Measurements from ENCODE around the gene KRABD2.

The KRABD2 gene

DNA sequence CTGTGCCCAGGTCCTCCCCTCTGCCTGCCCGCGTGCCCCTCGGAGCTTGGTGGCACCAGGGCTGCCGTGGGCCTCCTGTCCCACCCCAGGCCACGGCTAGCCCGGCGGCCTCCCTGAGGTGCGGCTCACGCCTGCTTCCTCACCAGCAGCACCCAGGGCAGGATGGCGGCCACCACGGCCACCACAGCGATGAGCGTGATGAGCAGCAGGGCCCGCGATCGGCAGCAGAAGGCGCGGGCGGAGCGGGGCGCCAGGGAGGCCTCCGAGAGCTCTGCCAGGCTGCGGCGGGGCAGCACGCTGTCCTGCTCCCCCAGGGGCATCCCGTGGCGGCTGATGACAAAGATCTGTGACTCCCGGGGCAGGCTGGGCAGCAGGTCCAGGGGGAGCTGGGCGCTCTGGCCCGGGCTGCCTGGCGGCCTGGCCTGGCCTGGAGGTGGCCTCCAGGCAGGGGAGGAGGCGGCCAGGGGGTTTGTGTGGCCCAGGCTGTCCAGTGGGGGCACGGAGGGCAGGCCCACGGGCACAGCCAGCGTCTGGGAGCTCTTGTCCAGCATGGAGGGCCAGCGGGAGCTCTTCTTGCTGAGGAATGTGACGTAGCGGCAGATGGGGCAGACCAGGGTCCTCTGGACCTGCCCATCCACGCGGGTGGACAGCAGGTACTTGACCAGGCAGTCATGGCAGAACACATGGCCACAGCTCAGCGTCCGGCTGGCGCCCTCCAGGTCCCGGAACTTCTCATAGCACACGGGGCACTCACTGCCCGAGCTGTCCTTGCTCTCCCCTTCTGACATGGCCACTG lies 16.4 kb upstream of the KRABD2 start:
- Histone ChIP-seq H3K36me3 (ENCODE audit: control insufficient read depth in 2 of 2, insufficient read depth in 2 of 2, low read length in 1 of 2) (no peaks in the 10 kb centered on the region), H3K27me3 (replicated peaks in 1 of 2; ENCODE audit: control insufficient read depth in 2 of 2, insufficient read depth in 2 of 2, low read length in 1 of 2) (peaks cover 0 to under 1% of the 10 kb centered on the region in 2 experiments; a peak in 1 of 4 replicates), H3K4me2 (ENCODE audit: control insufficient read depth, insufficient read depth) (no peak overlapping the region), H3K27ac (ENCODE audit: control insufficient read depth, insufficient read depth) (no peak overlapping the region), H3K4me1 (ENCODE audit: control insufficient read depth, insufficient read depth, low read length) (no peaks in the 10 kb centered on the region), H3K9me3 (replicated peaks; ENCODE audit: control insufficient read depth, insufficient read depth, low read length) (no peaks in the 10 kb centered on the region), H2AFZ (ENCODE audit: control insufficient read depth, low read depth, low read length) (no peak overlapping the region), H3K4me3 (no peak overlapping the region), H3K79me2 (ENCODE audit: control insufficient read depth, insufficient read depth, low read length) (no peaks in the 10 kb centered on the region), H3K9ac (ENCODE audit: control insufficient read depth, insufficient read depth, low read length) (no peak overlapping the region), H4K20me1 (ENCODE audit: control insufficient read depth, insufficient read depth) (no peaks in the 10 kb centered on the region)
- FAIRE-seq: no peak
- POLR2A ChIA-PET: no interaction called here
- CTCF ChIA-PET: no interaction called here
- intact Hi-C loops (cut with micrococcal nuclease; ENCODE audit: unreplicated experiment) (no loop called here), in situ Hi-C loops (cut with MboI) (no loop called here)
- no peak for DNase-seq (ENCODE audit: low read depth, low spot score)
- SMC1A ChIA-PET (ENCODE audit: uncharacterized antibody, unreplicated experiment): no interaction called here
- BruUV-seq (replicated peaks): no TSS peak
- no peak for ATAC-seq
- TF ChIP-seq CREB1 (IDR thresholded peaks at IDR 0.05; ENCODE audit: low read depth) (no peak), RB1 (IDR thresholded peaks at IDR 0.05; ENCODE audit: borderline replicate concordance) (no peak)
- RAD21 ChIA-PET (ENCODE audit: unreplicated experiment): no interaction called here
- 84% methylated on average over 46 of the region's 46 CpGs for WGBS (ENCODE audit: insufficient coverage, insufficient replicate concordance, low lambda C conversion rate, missing lambda C conversion rate)

DNA sequence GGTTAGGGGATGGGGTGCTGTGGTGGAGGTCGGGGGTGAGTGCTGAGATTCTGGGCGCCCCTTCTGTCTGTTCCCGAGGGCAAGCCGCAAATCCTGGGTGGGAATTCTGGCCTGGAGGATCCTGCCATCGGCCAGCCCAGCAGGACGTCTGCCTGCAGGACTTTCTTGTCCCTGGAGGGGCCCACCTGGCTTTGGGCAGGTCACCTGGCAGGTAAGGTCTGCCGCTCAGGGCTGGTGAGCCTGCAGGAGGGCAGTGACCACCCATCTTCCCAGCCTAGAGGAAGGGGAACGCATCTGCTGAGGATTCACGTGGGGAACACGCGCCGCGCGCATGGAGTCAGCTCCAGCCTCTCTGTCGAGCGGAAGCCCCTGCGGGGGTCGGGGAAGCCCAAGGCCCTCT lies 15.8 kb upstream of the KRABD2 start:
- Histone ChIP-seq H3K4me3 (no peak overlapping the region), H3K4me2 (ENCODE audit: control insufficient read depth, insufficient read depth) (no peak overlapping the region), H3K79me2 (ENCODE audit: control insufficient read depth, insufficient read depth, low read length) (no peaks in the 10 kb centered on the region), H2AFZ (ENCODE audit: control insufficient read depth, low read depth, low read length) (no peak overlapping the region), H3K9me3 (replicated peaks; ENCODE audit: control insufficient read depth, insufficient read depth, low read length) (no peaks in the 10 kb centered on the region), H3K27ac (ENCODE audit: control insufficient read depth, insufficient read depth) (no peak overlapping the region), H3K36me3 (ENCODE audit: control insufficient read depth in 2 of 2, insufficient read depth in 2 of 2, low read length in 1 of 2) (no peaks in the 10 kb centered on the region), H3K27me3 (replicated peaks in 1 of 2; ENCODE audit: control insufficient read depth in 2 of 2, insufficient read depth in 2 of 2, low read length in 1 of 2) (no peaks in the 10 kb centered on the region), H3K4me1 (ENCODE audit: control insufficient read depth, insufficient read depth, low read length) (no peaks in the 10 kb centered on the region), H3K9ac (ENCODE audit: control insufficient read depth, insufficient read depth, low read length) (no peak overlapping the region), H4K20me1 (ENCODE audit: control insufficient read depth, insufficient read depth) (no peaks in the 10 kb centered on the region)
- ChIA-PET RAD21 (ENCODE audit: unreplicated experiment) (no interaction called here), CTCF (interaction anchor here (0.9 kb wide), 1 partner anchor 18 kb away, joined by 4 read pairs; no protein-coding TSS in a partner anchor), POLR2A (no interaction called here), SMC1A (ENCODE audit: uncharacterized antibody, unreplicated experiment) (interaction anchor here (0.8 kb wide), 1 partner anchor 18 kb away, joined by 3 read pairs; no protein-coding TSS in a partner anchor)
- in situ Hi-C loops (cut with MboI): no loop called here
- no TSS peak for BruUV-seq (replicated peaks)
- intact Hi-C loops (cut with micrococcal nuclease; ENCODE audit: unreplicated experiment): no loop called here
- TF ChIP-seq BRCA1 (IDR thresholded peaks at IDR 0.05; ENCODE audit: low read depth, low read length): no peak
- TF ChIP-seq JUNB (IDR thresholded peaks at IDR 0.05): no peak
- no peak for TF ChIP-seq PKNOX1 (IDR thresholded peaks at IDR 0.05)
- 87% methylated on average over 18 of the region's 18 CpGs for WGBS (ENCODE audit: insufficient coverage, insufficient replicate concordance, low lambda C conversion rate, missing lambda C conversion rate)
- FAIRE-seq (no peak), DNase-seq (ENCODE audit: low read depth, low spot score) (no peak), ATAC-seq (no peak)

All from GM12878 (cell line).